ENCODE data around the gene EEF1G.

Gene EEF1G

DNA sequence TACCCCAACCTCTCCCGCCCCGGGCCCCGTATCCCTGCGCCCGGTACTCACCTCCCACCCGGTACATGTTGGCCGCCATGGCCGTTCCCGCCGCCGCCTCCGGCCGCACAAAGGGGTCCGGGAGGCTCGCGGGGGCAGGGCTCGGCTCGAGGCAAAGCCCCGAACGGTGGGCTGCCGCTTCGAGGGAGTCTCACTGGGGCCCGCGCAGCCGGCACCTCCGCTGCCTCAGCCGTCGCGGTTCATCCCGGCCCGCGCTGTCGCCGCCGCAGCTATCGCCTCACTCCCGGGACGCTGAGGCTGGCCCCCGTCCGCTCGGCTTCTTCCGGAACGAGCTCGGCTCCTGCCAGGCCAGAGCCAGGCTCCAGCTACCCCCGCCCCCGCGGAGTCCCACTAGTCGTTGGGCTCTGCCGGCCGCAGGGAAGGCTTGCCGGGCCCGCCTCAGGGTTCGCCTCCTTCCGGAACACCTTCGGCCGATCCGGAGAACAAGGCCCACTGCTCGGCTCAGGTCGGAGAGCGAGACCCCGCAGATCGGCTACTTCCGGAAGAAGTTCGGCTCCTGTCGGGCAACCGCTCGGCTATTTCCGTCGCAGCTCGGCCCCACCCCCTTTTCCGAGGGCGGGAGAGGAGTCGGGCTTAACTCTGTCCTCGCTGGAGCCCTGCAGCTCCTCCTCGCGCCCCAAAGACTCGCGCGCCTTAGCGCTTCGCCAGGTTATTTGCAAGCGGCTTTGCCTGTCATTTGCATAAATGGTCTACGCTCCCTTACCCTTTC lies 27.9 kb upstream of the EEF1G start, which contains the start of gene MTA2:
TSS of gene MTA2 (minus strand) at position 494 of the 769 bp plus-strand sequence. CDS start at position 79, 415 bp downstream.
- TF ChIP-seq, protein P1, sequence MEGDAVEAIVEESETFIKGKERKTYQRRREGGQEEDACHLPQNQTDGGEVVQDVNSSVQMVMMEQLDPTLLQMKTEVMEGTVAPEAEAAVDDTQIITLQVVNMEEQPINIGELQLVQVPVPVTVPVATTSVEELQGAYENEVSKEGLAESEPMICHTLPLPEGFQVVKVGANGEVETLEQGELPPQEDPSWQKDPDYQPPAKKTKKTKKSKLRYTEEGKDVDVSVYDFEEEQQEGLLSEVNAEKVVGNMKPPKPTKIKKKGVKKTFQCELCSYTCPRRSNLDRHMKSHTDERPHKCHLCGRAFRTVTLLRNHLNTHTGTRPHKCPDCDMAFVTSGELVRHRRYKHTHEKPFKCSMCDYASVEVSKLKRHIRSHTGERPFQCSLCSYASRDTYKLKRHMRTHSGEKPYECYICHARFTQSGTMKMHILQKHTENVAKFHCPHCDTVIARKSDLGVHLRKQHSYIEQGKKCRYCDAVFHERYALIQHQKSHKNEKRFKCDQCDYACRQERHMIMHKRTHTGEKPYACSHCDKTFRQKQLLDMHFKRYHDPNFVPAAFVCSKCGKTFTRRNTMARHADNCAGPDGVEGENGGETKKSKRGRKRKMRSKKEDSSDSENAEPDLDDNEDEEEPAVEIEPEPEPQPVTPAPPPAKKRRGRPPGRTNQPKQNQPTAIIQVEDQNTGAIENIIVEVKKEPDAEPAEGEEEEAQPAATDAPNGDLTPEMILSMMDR (IDR thresholded peaks at IDR 0.05; ENCODE audit: low read depth, low read length): no peak
- H3K4me3 ChIP-seq (ENCODE audit: low read depth, low read length): peak within 1 kb of the TSS; percentile 79

DNA sequence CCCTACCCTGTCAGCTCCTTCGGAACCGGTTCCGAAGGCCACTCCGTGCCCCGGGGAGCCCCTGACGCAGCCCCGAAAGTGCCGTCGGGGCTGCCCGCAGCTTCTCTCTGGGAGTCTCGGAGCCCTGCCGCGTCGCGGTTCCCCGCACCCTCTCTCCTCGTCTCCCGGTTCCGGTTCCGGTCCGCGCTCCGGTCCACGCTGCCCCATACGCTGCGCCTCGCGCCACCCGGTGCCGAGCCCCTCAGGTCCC lies 27.4 kb upstream of the EEF1G start:
- TF ChIP-seq, protein P1 (IDR thresholded peaks at IDR 0.05; ENCODE audit: low read depth, low read length): no peak
- H3K4me3 ChIP-seq (ENCODE audit: low read depth, low read length): peak overlapping the region; percentile 79

DNA sequence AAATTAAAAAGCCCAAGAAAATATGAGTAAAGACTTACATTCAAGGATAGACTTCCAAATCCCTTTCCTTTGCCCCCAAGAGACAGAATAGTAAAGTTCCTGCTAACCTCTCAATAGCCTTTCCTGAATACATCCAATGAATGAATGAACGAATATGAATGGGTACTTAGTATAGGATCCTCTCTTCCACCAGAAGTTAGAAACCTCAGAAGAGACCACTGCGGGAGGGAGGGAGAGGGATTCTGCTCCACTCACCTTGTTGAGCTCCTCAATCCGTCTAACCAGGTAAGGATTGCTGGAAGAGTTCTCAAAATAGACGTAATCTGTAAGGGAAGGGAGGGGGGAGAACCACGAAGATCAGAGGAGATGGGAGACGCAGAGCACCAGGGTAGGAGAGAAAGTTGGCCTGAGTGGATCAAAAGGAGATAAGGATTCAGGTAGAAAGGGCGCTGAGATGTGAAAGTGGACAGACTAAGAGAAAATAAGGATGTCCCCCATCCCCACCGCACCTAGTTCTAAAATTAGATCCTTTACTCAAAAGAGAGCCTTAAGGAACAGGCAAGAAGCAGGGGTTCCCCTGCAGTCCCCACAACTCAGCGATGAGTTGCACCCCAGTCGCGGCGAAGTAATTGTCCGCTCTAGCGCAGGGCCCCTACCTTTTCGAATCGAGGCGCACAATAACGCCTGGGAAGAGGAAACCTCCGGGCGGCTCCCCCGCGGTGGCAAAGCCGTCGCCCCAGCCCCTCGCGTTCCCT lies 26.9 kb upstream of the EEF1G start:
- H3K4me3 ChIP-seq (ENCODE audit: low read depth, low read length): peak overlapping the region; percentile 79
- TF ChIP-seq, protein P1 (IDR thresholded peaks at IDR 0.05; ENCODE audit: low read depth, low read length): no peak

DNA sequence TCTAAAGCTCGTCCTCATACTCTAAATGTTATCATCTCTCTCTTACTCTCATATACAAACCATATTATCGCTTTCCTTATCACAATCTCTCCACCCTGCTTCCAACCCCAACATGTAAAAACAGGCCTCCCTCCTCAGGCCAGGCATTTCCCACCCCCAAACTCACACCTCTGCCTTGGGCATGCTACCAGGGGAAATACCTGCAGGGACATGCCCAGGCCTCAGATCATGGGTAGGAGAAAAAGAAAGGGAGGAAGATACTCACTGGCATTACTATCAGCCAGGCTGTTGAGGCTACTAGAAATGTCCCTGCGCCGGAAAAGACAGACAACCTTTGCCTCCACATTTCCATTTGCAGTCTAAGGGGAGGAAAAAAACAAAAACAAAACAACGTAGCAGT lies 26.2 kb upstream of the EEF1G start:
- TF ChIP-seq, protein P1 (IDR thresholded peaks at IDR 0.05; ENCODE audit: low read depth, low read length): no peak
- peak overlapping the region; percentile 79 for H3K4me3 ChIP-seq (ENCODE audit: low read depth, low read length)

DNA sequence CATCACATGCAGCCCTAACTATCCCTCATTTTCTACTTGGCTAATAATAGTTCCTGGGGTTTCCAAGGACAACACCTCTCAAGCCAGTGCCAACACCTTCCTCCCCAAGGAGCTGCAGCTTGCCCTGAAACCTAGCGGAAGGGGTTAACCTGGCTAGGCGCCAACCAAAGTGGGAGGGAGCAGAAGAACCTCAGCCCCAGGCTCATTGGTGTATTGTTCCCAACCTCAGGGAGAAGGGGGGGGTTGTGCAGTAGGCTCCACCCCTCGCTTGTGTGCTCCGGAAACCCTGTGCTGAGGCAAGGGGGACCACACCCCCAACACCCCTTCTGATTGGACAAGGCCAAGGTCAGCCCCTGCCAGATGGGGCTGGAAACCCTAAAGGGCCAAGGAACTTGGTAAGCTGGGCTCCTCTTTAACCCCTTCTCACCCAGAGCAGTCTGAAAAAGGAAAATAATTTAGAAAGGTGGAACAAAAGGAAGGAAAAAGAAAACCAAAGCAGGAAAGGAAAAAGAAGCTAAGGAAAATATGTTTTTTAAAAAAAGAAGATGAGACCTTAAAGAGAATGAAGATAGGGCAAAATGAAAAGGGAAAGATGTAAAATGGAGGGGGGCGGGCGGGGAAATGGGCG lies 25.5 kb upstream of the EEF1G start:
- TF ChIP-seq, protein P1 (IDR thresholded peaks at IDR 0.05; ENCODE audit: low read depth, low read length): no peak
- peak overlapping the region; percentile 79 for H3K4me3 ChIP-seq (ENCODE audit: low read depth, low read length)

DNA sequence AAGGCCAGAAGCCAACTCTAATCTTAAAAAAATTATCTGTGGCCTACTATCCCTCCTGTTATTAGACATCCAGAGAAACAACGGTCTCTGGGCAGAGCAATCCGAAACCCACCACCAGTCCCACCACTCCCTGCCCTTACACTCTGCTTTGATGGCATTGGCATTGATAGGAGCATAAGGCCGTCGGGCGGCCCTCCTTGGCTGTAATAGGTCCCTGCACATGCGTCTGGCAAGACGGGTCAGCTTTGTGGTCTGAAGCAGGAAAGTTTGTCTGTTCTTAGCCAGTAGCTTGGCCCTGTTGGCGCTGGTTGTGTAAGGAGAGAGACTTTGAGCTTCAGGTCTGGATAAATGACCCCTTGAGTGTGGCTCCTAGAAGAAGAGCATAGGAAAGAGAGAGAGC lies 21.4 kb upstream of the EEF1G start:
- TF ChIP-seq, protein P1 (IDR thresholded peaks at IDR 0.05; ENCODE audit: low read depth, low read length): no peak
- H3K4me3 ChIP-seq (ENCODE audit: low read depth, low read length): no peak overlapping the region

Measured in WI38 (cell line).